ENCODE data around the gene TCL1B.

Gene TCL1B

GRCh38 chr14:95685978-95686922 is at the start of gene TCL1B:
Gene TCL1B (plus strand): TSS chr14:95686426. CDS start chr14:95686468, 42 bp downstream.
- peaks cover 2 to 5% of the 10 kb centered on the region in 2 donors for H3K9me3 ChIP-seq (ENCODE audit: control insufficient read depth in 2 of 2, low read length in 2 of 2)
- no peaks in the 10 kb centered on the region for H3K4me1 ChIP-seq (ENCODE audit: control insufficient read depth, insufficient read depth, low read length)
- no peaks in the 10 kb centered on the region for H3K36me3 ChIP-seq (ENCODE audit: control insufficient read depth in 2 of 2, insufficient read depth in 2 of 2, low read length in 2 of 2)
- no peak within 1 kb of the TSS for H3K9ac ChIP-seq (ENCODE audit: low read length in 2 of 2)
- H3K27me3 ChIP-seq (ENCODE audit: control insufficient read depth in 1 of 2, insufficient read depth in 2 of 2, low read length in 2 of 2) = peaks cover 2 to 4% of the 10 kb centered on the region in 2 donors
- no peak within 1 kb of the TSS for H3K4me3 ChIP-seq (ENCODE audit: low read length in 2 of 2)
- H3K27ac ChIP-seq (ENCODE audit: low read length) = no peak within 1 kb of the TSS

DNA sequence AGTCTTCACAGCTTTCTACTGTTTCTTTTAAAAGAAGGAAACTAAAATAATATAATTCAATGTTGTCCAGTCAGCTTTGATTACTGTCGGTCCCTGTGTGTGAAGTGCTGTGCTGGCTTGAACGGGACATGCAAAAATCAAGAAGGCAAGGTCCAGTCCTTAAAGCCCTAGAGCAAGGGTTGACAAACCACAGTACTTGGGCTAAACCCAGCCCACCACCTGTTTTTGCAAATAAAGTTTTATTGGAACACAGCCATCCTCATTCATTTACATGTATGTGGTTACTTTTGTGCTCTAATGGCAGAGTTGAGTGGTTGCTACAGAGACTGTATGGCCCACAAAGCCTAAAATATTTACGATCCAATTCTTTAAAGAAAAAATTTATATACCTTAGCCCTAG is 41.2 kb upstream of the TCL1B start:
- no peaks in the 10 kb centered on the region for H3K36me3 ChIP-seq (ENCODE audit: control insufficient read depth in 2 of 2, insufficient read depth in 2 of 2, low read length in 2 of 2)
- no peak overlapping the region for H3K4me3 ChIP-seq (ENCODE audit: low read length in 2 of 2)
- H3K27ac ChIP-seq (ENCODE audit: low read length) = no peak overlapping the region
- H3K4me1 ChIP-seq (ENCODE audit: control insufficient read depth, insufficient read depth, low read length) = no peaks in the 10 kb centered on the region
- H3K9me3 ChIP-seq (ENCODE audit: control insufficient read depth in 2 of 2, low read length in 2 of 2) = peaks cover 0 to 2% of the 10 kb centered on the region in 2 donors
- no peak overlapping the region for H3K9ac ChIP-seq (ENCODE audit: low read length in 2 of 2)
- H3K27me3 ChIP-seq (ENCODE audit: control insufficient read depth in 1 of 2, insufficient read depth in 2 of 2, low read length in 2 of 2) = peaks cover 0 to 4% of the 10 kb centered on the region in 2 donors

GRCh38 chr14:95645389-95645996 is 40.7 kb upstream of the TCL1B start:
- Histone ChIP-seq H3K4me3 (ENCODE audit: low read length in 2 of 2) (no peak overlapping the region), H3K4me1 (ENCODE audit: control insufficient read depth, insufficient read depth, low read length) (no peaks in the 10 kb centered on the region), H3K27ac (ENCODE audit: low read length) (no peak overlapping the region), H3K9ac (ENCODE audit: low read length in 2 of 2) (no peak overlapping the region), H3K9me3 (ENCODE audit: control insufficient read depth in 2 of 2, low read length in 2 of 2) (peaks cover 0 to 2% of the 10 kb centered on the region in 2 donors), H3K27me3 (ENCODE audit: control insufficient read depth in 1 of 2, insufficient read depth in 2 of 2, low read length in 2 of 2) (peaks cover 0 to 4% of the 10 kb centered on the region in 2 donors), H3K36me3 (ENCODE audit: control insufficient read depth in 2 of 2, insufficient read depth in 2 of 2, low read length in 2 of 2) (no peaks in the 10 kb centered on the region)

- Histone ChIP-seq H3K27ac (ENCODE audit: low read length) (no peak overlapping the region), H3K4me1 (ENCODE audit: control insufficient read depth, insufficient read depth, low read length) (no peaks in the 10 kb centered on the region), H3K4me3 (ENCODE audit: low read length in 2 of 2) (no peak overlapping the region)
Measured at GRCh38 chr14:95647926-95648325, 38.3 kb upstream of the TCL1B start.

DNA sequence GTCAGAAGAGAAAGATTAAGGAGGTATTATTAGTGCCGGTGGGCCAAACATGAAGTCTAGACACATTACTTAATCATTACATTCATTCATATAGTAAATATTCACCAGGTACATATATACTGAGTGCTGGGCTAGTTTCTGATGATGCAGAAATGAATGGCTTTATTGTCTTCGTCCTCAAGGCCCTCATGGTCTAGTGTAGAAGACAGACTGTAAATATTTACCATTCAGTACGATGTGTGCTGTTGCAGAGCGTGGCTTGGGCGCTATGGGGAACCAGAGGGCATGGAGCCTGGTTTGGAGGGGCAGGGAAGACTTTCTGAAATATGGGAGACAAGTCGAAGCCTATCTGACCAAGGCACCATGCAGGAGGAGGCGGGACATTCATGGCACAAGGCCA is 37.0 kb upstream of the TCL1B start:
- H3K36me3 ChIP-seq (ENCODE audit: control insufficient read depth in 2 of 2, insufficient read depth in 2 of 2, low read length in 2 of 2) = no peaks in the 10 kb centered on the region
- peaks cover 0 to 4% of the 10 kb centered on the region in 2 donors for H3K27me3 ChIP-seq (ENCODE audit: control insufficient read depth in 1 of 2, insufficient read depth in 2 of 2, low read length in 2 of 2)
- no peaks in the 10 kb centered on the region for H3K4me1 ChIP-seq (ENCODE audit: control insufficient read depth, insufficient read depth, low read length)
- H3K9me3 ChIP-seq (ENCODE audit: control insufficient read depth in 2 of 2, low read length in 2 of 2) = peaks cover 0 to 2% of the 10 kb centered on the region in 2 donors
- H3K9ac ChIP-seq (ENCODE audit: low read length in 2 of 2) = no peak overlapping the region
- no peak overlapping the region for H3K4me3 ChIP-seq (ENCODE audit: low read length in 2 of 2)
- H3K27ac ChIP-seq (ENCODE audit: low read length) = no peak overlapping the region

More at GRCh38 chr14:95647926-95648325, 38.3 kb upstream of the TCL1B start:
- Histone ChIP-seq H3K9me3 (ENCODE audit: control insufficient read depth in 2 of 2, low read length in 2 of 2) (peaks cover 0 to 2% of the 10 kb centered on the region in 2 donors), H3K27me3 (ENCODE audit: control insufficient read depth in 1 of 2, insufficient read depth in 2 of 2, low read length in 2 of 2) (peaks cover 0 to 4% of the 10 kb centered on the region in 2 donors), H3K36me3 (ENCODE audit: control insufficient read depth in 2 of 2, insufficient read depth in 2 of 2, low read length in 2 of 2) (no peaks in the 10 kb centered on the region), H3K9ac (ENCODE audit: low read length in 2 of 2) (no peak overlapping the region)

- no peaks in the 10 kb centered on the region for H3K36me3 ChIP-seq (ENCODE audit: control insufficient read depth in 2 of 2, insufficient read depth in 2 of 2, low read length in 2 of 2)
- H3K4me3 ChIP-seq (ENCODE audit: low read length in 2 of 2) = no peak overlapping the region
- no peaks in the 10 kb centered on the region for H3K4me1 ChIP-seq (ENCODE audit: control insufficient read depth, insufficient read depth, low read length)
- peaks cover 0 to 2% of the 10 kb centered on the region in 2 donors for H3K9me3 ChIP-seq (ENCODE audit: control insufficient read depth in 2 of 2, low read length in 2 of 2)
- H3K27me3 ChIP-seq (ENCODE audit: control insufficient read depth in 1 of 2, insufficient read depth in 2 of 2, low read length in 2 of 2) = peaks cover 0 to 2% of the 10 kb centered on the region in 2 donors
- H3K27ac ChIP-seq (ENCODE audit: low read length) = no peak overlapping the region
- H3K9ac ChIP-seq (ENCODE audit: low read length in 2 of 2) = no peak overlapping the region
Measured at GRCh38 chr14:95651028-95651427, 35.2 kb upstream of the TCL1B start.

GRCh38 chr14:95651821-95652583 is 34.2 kb upstream of the TCL1B start:
- H3K4me1 ChIP-seq (ENCODE audit: control insufficient read depth, insufficient read depth, low read length) = no peaks in the 10 kb centered on the region
- no peaks in the 10 kb centered on the region for H3K36me3 ChIP-seq (ENCODE audit: control insufficient read depth in 2 of 2, insufficient read depth in 2 of 2, low read length in 2 of 2)
- no peak overlapping the region for H3K9ac ChIP-seq (ENCODE audit: low read length in 2 of 2)
- peaks cover 0 to 2% of the 10 kb centered on the region in 2 donors for H3K9me3 ChIP-seq (ENCODE audit: control insufficient read depth in 2 of 2, low read length in 2 of 2)
- H3K27me3 ChIP-seq (ENCODE audit: control insufficient read depth in 1 of 2, insufficient read depth in 2 of 2, low read length in 2 of 2) = peaks cover 0 to 2% of the 10 kb centered on the region in 2 donors
- H3K4me3 ChIP-seq (ENCODE audit: low read length in 2 of 2) = no peak overlapping the region
- H3K27ac ChIP-seq (ENCODE audit: low read length) = no peak overlapping the region

GRCh38 chr14:95652690-95653089 is 33.5 kb upstream of the TCL1B start:
- no peak overlapping the region for H3K4me3 ChIP-seq (ENCODE audit: low read length in 2 of 2)
- H3K4me1 ChIP-seq (ENCODE audit: control insufficient read depth, insufficient read depth, low read length) = no peaks in the 10 kb centered on the region
- no peak overlapping the region for H3K27ac ChIP-seq (ENCODE audit: low read length)
- H3K36me3 ChIP-seq (ENCODE audit: control insufficient read depth in 2 of 2, insufficient read depth in 2 of 2, low read length in 2 of 2) = no peaks in the 10 kb centered on the region
- no peak overlapping the region for H3K9ac ChIP-seq (ENCODE audit: low read length in 2 of 2)
- H3K27me3 ChIP-seq (ENCODE audit: control insufficient read depth in 1 of 2, insufficient read depth in 2 of 2, low read length in 2 of 2) = peaks cover 0 to 2% of the 10 kb centered on the region in 2 donors
- peaks cover 0 to 2% of the 10 kb centered on the region in 2 donors for H3K9me3 ChIP-seq (ENCODE audit: control insufficient read depth in 2 of 2, low read length in 2 of 2)

- Histone ChIP-seq H3K36me3 (ENCODE audit: control insufficient read depth in 2 of 2, insufficient read depth in 2 of 2, low read length in 2 of 2) (no peaks in the 10 kb centered on the region), H3K9me3 (ENCODE audit: control insufficient read depth in 2 of 2, low read length in 2 of 2) (no peaks in the 10 kb centered on the region), H3K9ac (ENCODE audit: low read length in 2 of 2) (no peak overlapping the region), H3K27me3 (ENCODE audit: control insufficient read depth in 1 of 2, insufficient read depth in 2 of 2, low read length in 2 of 2) (peaks cover 9 to 17% of the 10 kb centered on the region in 2 donors), H3K4me3 (ENCODE audit: low read length in 2 of 2) (no peak overlapping the region), H3K4me1 (ENCODE audit: control insufficient read depth, insufficient read depth, low read length) (no peaks in the 10 kb centered on the region), H3K27ac (ENCODE audit: low read length) (no peak overlapping the region)
Measured at GRCh38 chr14:95655461-95655860, 30.8 kb upstream of the TCL1B start.

DNA sequence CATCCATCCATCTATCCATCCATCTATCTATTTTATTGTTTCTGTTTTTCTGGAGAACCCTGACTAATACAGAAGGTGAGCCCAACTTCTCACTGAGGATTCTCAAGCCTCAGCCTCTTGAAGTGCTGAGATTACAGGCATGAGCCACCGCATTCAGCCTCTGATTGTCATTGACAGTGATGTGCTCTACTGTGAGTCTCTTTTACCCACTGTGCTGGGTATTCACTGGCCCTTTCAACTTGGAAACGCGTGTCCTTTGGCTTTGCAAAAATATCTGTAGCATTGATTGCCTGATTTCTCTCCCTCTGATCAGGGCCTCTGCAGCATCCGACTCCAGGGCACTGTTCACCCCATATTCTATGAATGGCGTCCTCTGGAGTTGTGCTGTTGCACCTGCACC is 29.6 kb upstream of the TCL1B start:
- H3K27ac ChIP-seq (ENCODE audit: low read length) = no peak overlapping the region

More for the DNA sequence above, 29.6 kb upstream of the TCL1B start:
- Histone ChIP-seq H3K4me3 (ENCODE audit: low read length in 2 of 2) (no peak overlapping the region), H3K9me3 (ENCODE audit: control insufficient read depth in 2 of 2, low read length in 2 of 2) (no peaks in the 10 kb centered on the region), H3K9ac (ENCODE audit: low read length in 2 of 2) (no peak overlapping the region), H3K27me3 (ENCODE audit: control insufficient read depth in 1 of 2, insufficient read depth in 2 of 2, low read length in 2 of 2) (peaks cover 12 to 21% of the 10 kb centered on the region in 2 donors), H3K4me1 (ENCODE audit: control insufficient read depth, insufficient read depth, low read length) (no peaks in the 10 kb centered on the region), H3K36me3 (ENCODE audit: control insufficient read depth in 2 of 2, insufficient read depth in 2 of 2, low read length in 2 of 2) (no peaks in the 10 kb centered on the region)

All from stomach smooth muscle (tissue), 2 donors.